Uterus (tissue), 4 donors: Measurements from ENCODE around the gene LHFPL6. TPM values are rescaled to one million over a fixed set of nuclear protein-coding genes. Genes with fewer than 3 reads are reported as not detected.

Experiments
- DNase-seq, 2 donors: peaks; one replicate each; pipeline ENCODE4 v3.0.0-alpha.2; 2019 to 2020
- H3K27ac ChIP-seq, 2 donors: fragments of 200-600 bp; sonication (generic); 1 replicate in 1 of 2; 2 replicates in 1 of 2; pipeline ENCODE4 v1.5.1; 2016 to 2018
- H3K27me3 ChIP-seq, 2 donors: fragments of 200-600 bp; sonication (generic); one replicate each; pipeline ENCODE4 v1.5.1; 2018 to 2019; ENCODE audit warnings: control low read depth in 1 of 2
- H3K36me3 ChIP-seq, 2 donors: fragments of 200-600 bp; sonication (generic); one replicate each; pipeline ENCODE4 v1.5.1; 2019; ENCODE audit warnings: control low read depth in 1 of 2
- H3K4me1 ChIP-seq, 2 donors: fragments of 200-600 bp; sonication (generic); one replicate each; pipeline ENCODE4 v1.5.1; 2018 to 2019; ENCODE audit warnings: control low read depth in 1 of 2
- H3K4me3 ChIP-seq, 2 donors: fragments of 200-600 bp; sonication (generic); 1 replicate in 1 of 2; 2 replicates in 1 of 2; pipeline ENCODE4 v1.5.1; 2018 to 2019; ENCODE audit warnings: mild to moderate bottlenecking in 1 of 2
- H3K9me3 ChIP-seq, 2 donors: fragments of 200-600 bp; sonication (generic); one replicate each; pipeline ENCODE4 v1.5.1; 2019; ENCODE audit warnings: control low read depth in 1 of 2
- POLR2A ChIP-seq, 2 donors: fragments of 450-650 bp; IDR thresholded peaks; one replicate each; pipeline ENCODE4 v1.6.1; 2016; ENCODE audit warnings: antibody characterized with exemption in 2 of 2, mild to moderate bottlenecking in 1 of 2, moderate library complexity in 1 of 2
- intact Hi-C: fragments of 100-400 bp; cut with DNase I; formaldehyde crosslinking; loops from one replicate; pipeline ENCODE4 v1.15.1; 2023; ENCODE audit warnings: low total_unique reads
- total RNA-seq, 4 donors: library from RNA; depleted of rRNA in 3 of 4; stranded (reverse); fragments of >200 nt in 3 of 4; gene quantifications; one replicate each; pipeline versions ENCODE4 v1.1.0 to v1.2.4, GENCODE V29; 2014 to 2023
- TF ChIP-seq, protein P1 (sequence below), 4 experiments: fragments of 200-600 bp in 2 of 4; fragments of 450-650 bp in 2 of 4; sonication (generic) in 2 of 4; IDR thresholded peaks; one replicate each; pipeline ENCODE4 v1.5.1; 2016 to 2019; ENCODE audit warnings: antibody characterized with exemption in 4 of 4, mild to moderate bottlenecking in 2 of 4, moderate library complexity in 1 of 4
- donor health status: DM: yes; HTN: yes; CAD: no.

The LHFPL6 gene
- total RNA-seq, 4 donors from 2014 or later, result 37.9 to 105 (median 86.8) TPM

DNA sequence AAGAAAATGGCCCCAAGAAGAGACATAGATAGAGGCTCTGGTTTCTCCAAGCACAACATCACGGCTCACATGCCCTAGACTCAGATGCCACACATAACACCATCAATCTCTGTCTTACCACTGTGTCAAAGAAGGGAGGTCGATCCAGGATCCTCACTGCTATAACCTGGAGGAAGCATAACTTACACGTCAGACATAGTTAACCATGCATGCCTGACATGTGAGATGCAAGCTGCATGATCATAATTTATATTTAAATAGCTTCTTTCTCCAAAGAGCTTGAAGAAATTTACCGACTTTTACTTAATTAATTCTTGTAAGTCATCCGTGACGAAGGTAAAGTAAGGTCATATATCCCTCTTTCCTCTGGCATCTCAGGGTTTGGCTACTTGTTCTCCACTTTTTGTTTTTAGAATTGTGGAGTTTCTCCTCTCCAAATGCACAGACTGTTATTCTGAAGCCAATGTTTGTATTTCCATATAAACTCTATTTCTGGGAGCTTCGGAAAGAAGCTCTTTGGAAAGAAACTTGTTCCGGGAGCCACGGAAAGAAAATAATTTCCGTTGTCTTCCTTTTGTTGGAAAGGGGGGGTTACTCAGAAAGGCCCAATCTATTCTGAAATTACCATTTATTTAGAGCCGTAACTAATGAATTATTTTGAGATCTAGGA is 205.6 kb downstream of the LHFPL6 start:
- H3K36me3 ChIP-seq, result no peaks in the 10 kb centered on the region
- no peak for TF ChIP-seq POLR2A (IDR thresholded peaks at IDR 0.05)
- TF ChIP-seq, protein P1, sequence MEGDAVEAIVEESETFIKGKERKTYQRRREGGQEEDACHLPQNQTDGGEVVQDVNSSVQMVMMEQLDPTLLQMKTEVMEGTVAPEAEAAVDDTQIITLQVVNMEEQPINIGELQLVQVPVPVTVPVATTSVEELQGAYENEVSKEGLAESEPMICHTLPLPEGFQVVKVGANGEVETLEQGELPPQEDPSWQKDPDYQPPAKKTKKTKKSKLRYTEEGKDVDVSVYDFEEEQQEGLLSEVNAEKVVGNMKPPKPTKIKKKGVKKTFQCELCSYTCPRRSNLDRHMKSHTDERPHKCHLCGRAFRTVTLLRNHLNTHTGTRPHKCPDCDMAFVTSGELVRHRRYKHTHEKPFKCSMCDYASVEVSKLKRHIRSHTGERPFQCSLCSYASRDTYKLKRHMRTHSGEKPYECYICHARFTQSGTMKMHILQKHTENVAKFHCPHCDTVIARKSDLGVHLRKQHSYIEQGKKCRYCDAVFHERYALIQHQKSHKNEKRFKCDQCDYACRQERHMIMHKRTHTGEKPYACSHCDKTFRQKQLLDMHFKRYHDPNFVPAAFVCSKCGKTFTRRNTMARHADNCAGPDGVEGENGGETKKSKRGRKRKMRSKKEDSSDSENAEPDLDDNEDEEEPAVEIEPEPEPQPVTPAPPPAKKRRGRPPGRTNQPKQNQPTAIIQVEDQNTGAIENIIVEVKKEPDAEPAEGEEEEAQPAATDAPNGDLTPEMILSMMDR (IDR thresholded peaks at IDR 0.05), result no peak
- H3K4me1 ChIP-seq, result peaks cover 0 to 3% of the 10 kb centered on the region in 2 donors
- no peaks in the 10 kb centered on the region for H3K9me3 ChIP-seq
- no peaks in the 10 kb centered on the region for H3K27me3 ChIP-seq
- no peak overlapping the region for H3K4me3 ChIP-seq
- peak overlapping the region; percentile 49 to 58 for H3K27ac ChIP-seq
- DNase-seq, result no peak
- intact Hi-C loops, result no loop called here

DNA sequence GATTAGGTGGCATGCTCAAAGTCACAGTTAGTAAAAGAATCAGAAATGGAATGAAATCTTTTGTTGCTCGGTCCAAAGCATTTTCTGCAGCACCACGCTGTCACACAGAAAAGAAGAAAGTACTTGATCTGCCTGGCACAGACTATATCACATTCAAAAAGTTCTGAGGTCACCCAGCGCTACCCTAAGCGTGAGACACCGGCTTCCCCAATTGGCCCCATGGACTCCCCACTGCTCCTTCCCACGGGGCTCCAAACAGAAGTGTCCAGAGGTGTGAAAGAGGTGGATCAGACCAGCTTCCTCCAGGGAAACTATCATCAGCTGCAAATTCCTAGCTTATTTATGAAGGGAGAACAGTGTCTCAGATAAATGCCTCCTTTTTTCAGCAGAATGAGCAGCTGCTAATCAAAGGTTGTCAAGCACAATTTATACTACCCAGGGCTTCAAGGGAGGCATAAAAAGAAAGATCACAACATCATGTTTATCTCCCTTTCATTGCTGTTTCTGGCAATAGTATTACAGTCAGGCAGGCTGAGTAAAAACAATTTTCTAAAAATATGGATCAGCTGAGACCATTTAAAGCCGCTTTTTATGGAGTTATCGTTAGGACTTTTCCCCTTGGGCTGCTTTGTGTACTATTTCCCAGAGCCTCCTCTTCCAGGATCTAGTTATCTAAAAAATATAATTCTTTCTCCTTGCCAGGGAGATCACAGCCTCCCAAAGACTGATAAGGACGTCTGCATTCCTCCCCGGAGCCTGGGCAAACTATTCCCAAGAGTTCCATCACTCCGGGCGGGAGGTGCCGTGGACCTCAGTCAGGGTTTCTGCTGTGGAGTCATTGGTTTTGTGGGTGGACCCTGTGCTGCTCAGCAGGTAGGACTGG is 208.0 kb downstream of the LHFPL6 start:
- H3K36me3 ChIP-seq, result no peaks in the 10 kb centered on the region
- peak overlapping the region; percentile 63 to 66 for H3K27ac ChIP-seq
- H3K27me3 ChIP-seq, result no peaks in the 10 kb centered on the region
- H3K4me3 ChIP-seq, result no peak overlapping the region
- H3K4me1 ChIP-seq, result peaks cover 0 to 3% of the 10 kb centered on the region in 2 donors
- no peak for DNase-seq
- TF ChIP-seq, protein P1 (IDR thresholded peaks at IDR 0.05), result no peak
- no peak for TF ChIP-seq POLR2A (IDR thresholded peaks at IDR 0.05)
- no peaks in the 10 kb centered on the region for H3K9me3 ChIP-seq
- intact Hi-C loops, result no loop called here

DNA sequence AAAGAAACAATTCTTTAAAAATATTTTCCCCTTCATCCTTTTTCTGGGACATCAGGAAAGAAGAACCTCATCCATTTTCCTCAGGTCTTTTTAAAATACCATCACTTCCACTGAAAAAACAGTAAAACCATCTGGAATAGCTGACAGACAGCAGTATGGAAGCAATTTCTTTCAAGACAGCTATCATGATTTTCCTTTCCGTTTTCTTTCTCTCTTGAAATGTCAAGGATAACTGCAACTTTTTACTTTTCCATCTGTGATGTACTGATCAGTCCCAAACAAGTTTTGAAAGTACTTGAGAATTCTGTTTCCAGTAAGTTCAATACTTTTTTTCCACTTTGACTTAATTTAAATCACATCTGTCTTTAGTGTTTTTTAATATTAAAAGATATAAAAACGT is 211.2 kb downstream of the LHFPL6 start:
- H3K27ac ChIP-seq, result no peak overlapping the region
- H3K4me1 ChIP-seq, result no peaks in the 10 kb centered on the region
- intact Hi-C loops, result no loop called here
- H3K36me3 ChIP-seq, result no peaks in the 10 kb centered on the region
- no peak for DNase-seq
- H3K27me3 ChIP-seq, result no peaks in the 10 kb centered on the region
- TF ChIP-seq, protein P1 (IDR thresholded peaks at IDR 0.05), result no peak
- no peak for TF ChIP-seq POLR2A (IDR thresholded peaks at IDR 0.05)
- H3K9me3 ChIP-seq, result no peaks in the 10 kb centered on the region
- no peak overlapping the region for H3K4me3 ChIP-seq

DNA sequence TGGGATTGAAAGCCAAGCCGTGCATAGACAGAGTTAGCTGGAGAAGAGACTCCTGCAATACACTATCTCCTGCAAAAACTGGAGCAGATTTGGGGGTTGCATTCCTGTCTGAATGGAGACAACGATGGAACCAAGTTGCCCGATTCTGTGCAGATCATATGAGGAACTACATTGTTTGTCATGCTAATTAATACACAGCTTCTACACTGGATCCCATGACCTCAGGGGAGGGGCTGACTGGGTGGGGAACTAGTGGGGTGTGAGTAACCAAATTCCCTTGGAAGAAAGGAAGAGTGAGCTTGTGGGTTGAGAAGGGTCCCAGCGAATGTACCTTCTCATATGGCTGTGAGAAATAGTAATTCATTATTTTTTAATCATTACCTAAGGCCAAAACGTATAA is 214.0 kb downstream of the LHFPL6 start:
- Histone ChIP-seq H3K36me3 (no peaks in the 10 kb centered on the region), H3K27ac (no peak overlapping the region), H3K9me3 (no peaks in the 10 kb centered on the region), H3K4me1 (no peaks in the 10 kb centered on the region), H3K4me3 (no peak overlapping the region), H3K27me3 (no peaks in the 10 kb centered on the region)
- intact Hi-C loops, result no loop called here
- no peak for DNase-seq
- no peak for TF ChIP-seq POLR2A (IDR thresholded peaks at IDR 0.05)
- TF ChIP-seq, protein P1 (IDR thresholded peaks at IDR 0.05), result no peak
